Endometrial microvascular endothelial cells (primary cell): ENCODE results near the gene ALDH1A2. TPM values are rescaled to one million over a fixed set of nuclear protein-coding genes. Genes with fewer than 3 reads are reported as not detected.

ENCODE experiments used
- in situ Hi-C: cut with HindIII; loops from 2 replicates; pipeline ENCODE4 v1.10.0; 2017; ENCODE audit warnings: low sequenced_read_pairs, low pct_unique_long_range_greater_than_20kb; ENCODE audit errors: inconsistent ontology term
- total RNA-seq: library from RNA; depleted of rRNA; stranded (reverse); fragments of >200 nt; gene quantifications from one replicate; pipeline ENCODE4 v1.2.3, GENCODE V29; 2015; ENCODE audit errors: inconsistent ontology term

ALDH1A2 gene
- total RNA-seq, 1 donor from 2014 or later, result under 0.01 TPM

DNA sequence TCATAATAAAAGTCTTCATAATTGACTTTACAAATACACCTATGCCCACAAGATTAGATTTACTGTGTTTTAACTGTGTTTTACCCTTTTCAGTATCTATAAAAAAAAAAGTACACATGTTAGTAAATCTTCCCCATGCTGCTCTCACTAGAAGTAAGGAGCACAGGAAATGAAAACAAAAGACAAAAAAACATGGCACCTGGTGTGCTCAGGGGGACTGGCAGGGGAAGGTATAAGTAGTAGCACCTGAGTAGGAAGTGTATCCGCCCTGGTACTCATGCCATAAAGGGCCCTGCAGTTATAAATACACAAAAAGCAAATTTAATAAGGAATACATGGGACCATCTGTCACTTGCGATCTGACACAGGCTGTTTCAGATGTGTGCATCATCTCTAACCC lies 8.9 kb upstream of the ALDH1A2 start:
- in situ Hi-C loops, result loop anchor here (10.0 kb wide), 1 partner anchor 210 kb away; no protein-coding TSS in a partner anchor

DNA sequence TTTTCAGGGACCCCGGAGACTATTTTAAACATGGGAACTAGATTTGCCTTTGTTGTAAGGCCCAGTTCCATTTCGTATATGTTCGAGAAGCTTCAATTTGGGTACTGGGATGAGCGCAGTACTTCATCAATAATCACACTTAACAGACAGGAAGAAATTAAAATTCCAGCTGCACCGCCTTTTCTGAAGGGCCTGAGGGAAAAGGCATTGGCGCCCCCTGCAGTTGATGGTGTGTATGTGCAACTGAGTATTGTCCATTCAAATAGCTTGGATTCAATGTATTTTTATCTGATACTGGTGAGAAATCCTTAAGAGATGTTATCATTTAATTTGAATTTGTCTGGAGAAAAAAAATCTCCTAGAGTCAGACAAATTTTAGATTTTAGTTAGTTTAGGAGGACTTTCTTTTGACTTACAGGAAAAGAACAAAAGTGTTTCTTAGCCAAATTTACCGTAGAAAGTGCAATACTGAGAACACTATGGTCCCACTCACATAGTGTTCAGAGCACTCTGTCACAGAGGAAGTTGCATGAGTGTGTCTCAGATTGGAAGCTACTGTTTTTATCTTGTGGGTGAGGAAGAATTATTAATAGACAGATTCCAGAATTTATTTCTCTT lies 5.4 kb upstream of the ALDH1A2 start:
- in situ Hi-C loops, result loop anchor here (10.0 kb wide), 1 partner anchor 206 kb away; no protein-coding TSS in a partner anchor

DNA sequence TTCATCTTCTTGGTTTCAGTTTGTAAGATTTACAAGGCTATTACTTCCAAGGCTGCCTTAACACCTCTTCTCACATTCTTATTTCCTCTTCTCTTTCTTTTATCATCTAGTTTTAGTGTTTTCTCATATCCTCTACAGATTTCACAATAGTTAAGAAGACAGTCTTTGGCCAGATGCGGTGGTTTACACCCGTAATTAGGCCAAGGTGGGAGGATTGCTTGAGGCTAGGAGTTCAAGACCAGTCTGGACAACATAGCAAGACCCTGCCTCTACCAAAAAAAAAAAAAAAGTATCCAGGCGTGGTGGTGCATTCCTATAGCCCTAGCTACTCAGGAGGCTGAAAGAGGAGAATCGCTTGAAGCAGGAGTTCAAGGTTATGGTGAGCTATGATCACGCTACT lies 3.5 kb upstream of the ALDH1A2 start:
- in situ Hi-C loops, result no loop called here

DNA sequence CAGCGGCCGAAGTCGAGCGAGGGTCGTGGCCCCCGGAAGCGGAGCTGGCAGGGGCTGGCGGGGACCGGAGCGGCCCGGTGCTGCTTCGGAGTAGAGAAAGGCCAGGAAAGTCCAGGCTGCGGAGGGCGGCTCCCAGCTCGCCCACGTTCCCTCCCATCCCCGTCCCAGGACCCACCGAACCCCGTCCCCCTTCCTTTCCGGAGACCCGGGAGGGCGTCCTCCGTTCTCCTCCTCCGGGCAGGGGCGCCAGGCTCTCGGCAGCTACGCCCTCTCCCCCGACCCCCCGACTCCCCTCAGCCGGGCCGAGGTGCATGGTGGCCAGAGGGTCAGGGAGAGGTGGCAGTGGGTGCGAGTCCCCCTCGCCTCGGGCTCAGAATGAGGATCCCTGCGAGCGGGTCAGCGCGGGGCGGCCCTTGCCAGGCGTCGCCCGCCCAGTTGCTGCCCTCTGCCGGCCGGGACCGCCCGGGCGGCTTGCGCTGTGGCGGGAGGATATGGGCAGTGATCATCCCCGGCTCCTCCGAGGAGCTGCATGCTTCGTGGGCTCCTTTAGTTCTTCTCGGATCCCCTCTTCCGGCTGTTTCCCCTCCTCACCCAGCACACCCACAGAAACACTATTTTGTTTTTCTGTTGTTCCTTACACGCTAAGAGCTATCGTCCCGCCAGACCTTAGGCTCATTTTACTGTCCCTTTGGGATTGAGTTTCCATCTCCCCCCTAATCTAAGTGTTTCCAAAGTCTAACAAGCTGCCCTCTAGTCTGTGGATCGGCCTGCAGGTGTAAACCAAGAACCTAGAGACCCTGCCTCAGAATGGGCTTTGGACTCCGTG lies 744 bp upstream of the ALDH1A2 start:
- in situ Hi-C loops, result no loop called here

DNA sequence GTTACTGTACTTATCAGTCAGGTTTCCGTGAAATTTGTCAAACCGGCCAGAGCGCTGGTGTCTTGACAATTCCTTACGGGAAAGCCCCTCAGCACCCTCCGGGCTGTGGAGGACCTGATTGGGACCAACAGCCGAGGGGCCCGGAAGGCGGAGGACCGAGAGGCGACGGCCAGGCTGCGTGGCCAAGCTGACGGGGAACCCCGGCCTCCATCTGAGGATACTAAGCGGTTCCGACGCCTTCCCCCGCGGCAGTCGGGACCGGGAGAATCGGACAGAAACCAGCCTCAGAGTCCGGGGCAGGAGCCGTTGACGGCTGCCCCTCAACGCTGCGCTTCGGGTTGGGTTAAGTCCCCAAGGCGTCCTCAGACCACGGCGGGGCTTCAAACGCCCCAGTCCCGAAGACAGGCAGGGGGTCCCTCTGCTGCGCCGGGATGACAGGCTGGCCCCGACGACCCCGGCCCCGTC lies 499 bp downstream of the ALDH1A2 start:
- in situ Hi-C loops, result no loop called here

DNA sequence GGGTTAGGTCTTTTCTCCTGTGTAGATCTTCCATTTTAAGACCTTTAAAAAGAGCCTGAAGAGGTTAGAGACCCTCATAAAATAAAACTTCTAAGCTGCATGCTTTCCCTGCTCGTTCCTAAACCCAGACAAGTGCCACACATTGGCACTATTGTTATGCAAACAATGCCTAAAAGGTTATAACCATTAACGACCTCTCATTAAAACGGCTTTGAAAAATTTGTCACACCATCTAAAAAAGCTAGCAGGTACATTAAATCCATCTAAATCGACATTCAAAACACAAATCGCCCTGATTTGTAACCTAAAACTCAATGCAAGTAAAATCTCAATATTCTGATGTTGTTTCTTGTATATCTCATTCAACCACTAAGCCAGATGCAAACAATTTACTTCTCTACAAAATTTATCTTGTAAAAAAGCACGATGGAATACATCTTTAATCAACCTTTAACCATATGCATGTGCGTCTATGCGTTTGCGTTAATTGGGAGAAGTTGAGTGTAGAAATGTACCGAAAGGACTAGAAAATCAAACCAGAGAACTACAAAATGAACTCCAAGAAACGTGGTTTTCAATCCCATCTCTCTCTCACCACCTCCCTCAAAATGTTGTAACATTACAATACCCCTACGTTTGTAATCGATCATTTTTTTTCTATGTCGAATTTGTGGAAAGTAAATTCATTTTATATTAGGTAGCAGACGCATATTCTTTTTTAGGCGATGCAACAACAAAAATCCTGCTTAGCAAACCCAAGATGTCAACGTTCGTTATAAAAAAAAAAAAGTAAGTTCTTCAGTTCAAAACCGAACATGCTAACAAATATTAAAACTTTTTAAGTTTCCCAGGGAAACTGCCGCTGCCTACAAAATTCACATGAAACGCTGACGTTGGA lies 1.2 kb downstream of the ALDH1A2 start:
- in situ Hi-C loops, result no loop called here

DNA sequence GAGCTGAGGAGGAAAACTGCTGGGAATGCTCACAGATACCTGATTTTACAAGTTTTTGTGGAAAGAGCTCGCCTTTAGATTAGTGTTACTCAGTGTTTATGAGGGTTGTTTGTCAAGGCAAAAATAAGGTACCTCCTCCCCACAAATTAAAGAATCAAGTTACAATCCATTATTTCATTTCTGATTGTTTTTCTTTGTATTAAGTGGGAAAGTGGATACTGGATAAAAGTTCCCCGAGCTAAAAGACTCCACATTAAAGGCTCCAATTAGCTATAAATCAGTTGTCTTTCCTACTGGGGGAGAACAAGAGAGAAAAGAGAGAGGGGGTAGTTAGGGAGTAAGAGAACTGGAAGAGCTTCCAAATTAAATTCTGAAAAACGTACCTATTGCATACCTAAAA lies 1.9 kb downstream of the ALDH1A2 start:
- in situ Hi-C loops, result no loop called here

DNA sequence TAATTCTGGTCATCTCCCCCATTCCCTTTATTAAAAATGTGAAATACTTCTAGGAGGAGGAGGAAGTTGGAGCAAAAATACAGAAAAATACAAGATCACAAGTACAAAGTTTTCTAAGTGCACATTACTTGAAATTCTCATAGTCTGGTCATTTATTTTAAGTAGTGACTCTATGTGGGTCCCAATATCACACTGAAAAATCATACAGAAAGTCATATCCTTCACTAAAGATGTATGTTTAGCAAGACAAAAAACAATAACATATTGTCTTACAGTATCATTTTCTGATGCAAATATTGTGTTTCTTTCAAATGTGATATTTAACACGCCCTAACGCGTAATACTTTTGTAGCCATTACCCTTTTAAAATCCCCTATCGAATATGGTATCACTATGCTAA lies 2.5 kb downstream of the ALDH1A2 start:
- in situ Hi-C loops, result no loop called here

DNA sequence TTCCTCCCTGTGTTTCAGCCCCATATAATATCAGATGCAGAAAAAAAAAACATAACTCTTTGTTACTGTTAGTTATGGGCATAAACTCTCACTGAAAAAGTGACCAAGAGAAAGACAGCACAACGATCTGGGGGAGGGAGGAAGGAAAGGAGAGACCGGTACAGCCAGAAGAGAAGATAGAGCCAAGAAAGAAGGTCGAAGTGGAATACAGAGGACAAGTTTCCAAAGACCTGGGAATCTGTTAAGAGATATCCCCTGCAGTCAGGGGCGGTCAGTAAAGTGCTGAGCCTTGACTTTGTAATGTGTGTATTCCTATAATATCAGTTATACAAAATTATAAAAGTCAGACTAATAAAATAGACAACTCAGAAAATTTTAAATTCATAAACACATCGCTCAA lies 3.3 kb downstream of the ALDH1A2 start:
- in situ Hi-C loops, result no loop called here

DNA sequence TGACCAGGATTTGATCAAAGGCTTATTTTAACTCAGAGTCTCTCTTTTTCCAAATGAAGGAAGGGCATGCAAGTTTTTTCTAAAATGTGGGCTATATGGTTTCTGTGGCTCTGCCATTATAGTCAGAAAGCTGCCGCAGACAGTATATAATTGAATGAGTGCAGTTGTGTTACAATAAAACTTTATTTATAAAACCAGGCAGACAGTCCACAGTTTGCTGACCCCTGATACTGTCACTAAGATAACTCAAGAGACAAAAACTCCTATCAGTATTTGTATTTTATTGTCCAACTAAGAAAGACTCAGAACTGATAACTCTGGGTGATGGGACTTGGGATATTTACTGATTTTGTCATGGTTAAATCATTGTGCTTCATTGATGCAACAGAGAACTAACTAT lies 4.9 kb downstream of the ALDH1A2 start:
- in situ Hi-C loops, result no loop called here

DNA sequence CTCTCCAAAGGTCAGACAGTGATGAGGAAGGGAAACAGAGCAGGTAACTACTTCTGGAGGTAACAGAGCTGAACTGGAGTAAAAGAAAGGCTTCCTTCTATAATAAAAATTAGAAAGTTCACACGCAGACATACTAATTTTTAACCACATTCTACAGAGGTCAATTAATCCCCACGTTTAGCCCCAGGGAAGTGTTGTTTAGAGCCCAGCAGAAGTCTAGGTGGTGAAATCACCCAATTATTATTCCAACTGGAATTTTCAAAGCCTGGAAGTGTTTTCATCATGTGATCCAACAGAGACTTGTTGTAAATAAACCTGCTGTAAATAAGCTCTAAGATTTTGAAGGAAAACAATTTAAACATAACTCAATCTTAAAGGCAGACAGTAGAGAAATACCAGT lies 6.8 kb downstream of the ALDH1A2 start:
- in situ Hi-C loops, result no loop called here

DNA sequence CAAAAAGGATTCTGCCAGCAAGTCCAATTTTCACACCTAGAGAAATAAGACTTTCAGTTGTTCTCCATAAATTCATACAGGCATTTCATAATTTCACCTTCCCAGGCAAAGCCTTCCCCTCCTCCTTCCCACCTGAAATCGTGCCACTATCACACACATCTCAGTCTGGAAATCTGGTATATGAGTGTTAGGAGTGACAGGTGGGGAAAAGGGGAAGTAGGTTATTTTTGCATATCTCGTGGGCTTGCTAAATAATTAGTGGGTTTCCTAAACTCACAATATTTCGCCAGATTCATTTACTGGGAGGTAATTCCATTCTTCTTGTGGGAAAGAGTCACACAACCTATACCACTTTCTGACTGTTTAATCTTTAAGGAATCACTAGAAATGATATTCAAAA lies 7.4 kb downstream of the ALDH1A2 start:
- in situ Hi-C loops, result no loop called here

DNA sequence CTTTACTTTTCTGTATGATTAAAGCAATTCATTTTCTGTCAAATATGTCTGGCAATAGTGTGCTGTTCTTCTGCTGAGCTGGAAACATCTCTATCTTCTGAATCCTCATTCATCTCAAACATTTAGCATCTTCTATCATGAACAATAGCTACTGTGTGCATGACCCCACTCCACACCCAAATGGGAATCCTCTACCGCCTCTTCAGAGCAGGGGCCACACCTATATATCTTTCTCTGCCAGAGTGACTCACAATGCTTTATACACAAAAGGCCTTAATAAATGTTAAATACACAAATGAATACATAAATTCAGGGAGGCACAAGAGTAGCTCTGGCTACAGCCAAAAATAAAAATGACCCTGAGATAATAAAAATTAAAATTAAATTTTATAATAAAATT lies 8.0 kb downstream of the ALDH1A2 start:
- in situ Hi-C loops, result no loop called here

DNA sequence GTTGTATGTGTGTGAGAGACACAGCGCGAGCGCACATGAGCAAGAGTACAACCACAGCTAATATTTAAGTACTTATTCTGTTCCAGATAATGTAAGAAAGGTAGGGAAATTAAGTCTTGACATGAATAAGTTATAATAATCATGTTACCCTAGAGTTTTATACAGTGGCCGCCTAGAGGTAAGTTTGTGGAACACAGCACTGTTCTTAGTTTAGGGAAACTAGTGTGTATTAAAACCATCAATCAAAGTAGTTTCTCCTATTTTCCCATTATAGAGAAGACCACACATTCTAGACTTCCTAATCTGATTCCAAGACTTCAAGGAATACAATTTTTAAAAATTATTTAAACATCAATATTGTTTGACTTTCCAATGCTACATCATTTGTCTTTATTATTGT lies 9.5 kb downstream of the ALDH1A2 start:
- in situ Hi-C loops, result no loop called here

DNA sequence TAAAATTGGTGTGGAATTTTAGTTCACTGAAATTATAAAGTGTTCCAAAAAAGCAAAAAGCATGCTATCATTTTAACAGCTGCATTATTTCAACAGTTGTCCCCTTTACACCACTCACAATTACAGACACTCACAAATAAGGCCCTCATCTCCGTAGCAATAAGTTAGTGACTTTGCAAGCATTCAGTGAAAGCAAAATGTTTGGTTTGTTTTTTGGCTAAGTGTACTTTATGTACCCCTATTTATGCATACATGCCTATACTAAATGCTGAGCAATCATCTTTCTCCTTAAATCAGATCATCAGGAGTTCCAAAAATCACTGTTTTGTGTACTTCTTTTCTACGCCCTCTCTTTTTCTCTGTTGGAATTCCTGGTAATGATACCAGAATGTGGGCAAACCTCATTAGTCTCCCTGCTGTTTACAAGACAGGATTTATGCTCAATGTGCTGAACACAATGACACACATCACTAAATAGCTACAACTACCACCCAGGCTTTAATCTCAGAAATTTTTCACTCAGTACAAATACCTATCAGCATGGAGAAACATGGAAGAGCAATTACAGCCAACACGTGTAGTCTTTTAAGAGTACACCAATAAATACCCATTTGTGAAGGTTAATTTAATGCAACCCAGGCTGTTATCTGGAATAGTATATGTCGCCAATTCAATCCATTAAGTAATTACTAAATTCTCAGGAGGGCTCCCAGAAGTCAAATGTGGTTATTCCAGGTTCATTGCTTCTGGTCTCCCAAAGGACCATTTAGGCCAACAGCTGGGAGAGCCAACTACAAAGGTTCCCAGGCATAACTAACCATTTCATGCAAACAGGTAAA lies 12.0 kb downstream of the ALDH1A2 start:
- in situ Hi-C loops, result no loop called here

DNA sequence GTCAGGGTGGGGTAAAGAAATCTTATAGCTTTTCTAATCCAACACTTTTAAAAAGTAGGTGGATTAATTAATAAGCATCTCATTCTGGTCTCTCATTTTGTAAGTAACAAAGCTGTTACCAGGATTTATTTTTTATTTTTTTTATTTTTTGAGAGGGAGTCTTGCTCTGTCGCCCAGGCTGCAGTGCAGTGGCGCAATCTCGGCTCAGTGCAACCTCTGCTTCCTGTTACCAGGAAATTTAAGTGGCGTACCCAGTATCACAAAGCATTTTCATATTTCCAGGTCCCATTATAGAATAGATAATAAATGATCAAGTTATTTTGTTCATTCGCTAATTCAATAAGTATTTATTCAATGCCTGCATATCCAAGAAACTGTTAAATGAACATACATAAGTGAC lies 13.2 kb downstream of the ALDH1A2 start:
- in situ Hi-C loops, result no loop called here

DNA sequence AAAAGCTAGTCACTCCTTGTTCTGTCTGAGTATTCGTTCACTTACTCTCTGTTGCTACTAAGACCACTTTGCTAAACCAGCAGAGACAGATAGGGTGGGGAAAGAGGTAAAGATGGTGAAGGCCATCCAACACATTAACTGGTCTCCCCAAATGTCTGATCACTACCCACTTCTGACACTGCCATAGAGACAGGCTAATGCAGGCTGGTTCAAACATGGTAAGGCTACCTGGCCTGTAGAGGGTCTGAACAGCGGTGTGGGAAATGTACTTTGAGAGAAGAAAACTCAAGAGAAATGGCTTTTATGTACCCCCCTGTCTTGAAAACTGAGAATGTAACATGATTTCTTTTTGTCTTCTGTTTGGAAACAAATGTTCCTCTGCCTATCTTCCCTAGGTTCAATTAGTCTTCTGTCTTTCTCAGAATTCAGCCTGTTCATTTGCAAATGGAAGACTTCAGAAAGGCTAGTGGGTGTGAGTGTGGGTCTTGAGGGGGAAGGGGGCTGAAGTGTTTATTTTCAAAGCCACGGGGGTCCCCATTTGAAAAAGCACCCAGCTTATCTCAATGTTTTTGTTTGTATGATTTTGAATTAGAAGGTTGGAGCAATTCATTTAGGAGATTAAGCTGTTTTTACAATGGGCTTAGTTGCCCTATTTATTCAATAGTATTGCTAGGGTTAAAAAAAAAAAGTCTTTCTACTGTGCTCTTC lies 15.8 kb downstream of the ALDH1A2 start:
- in situ Hi-C loops, result no loop called here

DNA sequence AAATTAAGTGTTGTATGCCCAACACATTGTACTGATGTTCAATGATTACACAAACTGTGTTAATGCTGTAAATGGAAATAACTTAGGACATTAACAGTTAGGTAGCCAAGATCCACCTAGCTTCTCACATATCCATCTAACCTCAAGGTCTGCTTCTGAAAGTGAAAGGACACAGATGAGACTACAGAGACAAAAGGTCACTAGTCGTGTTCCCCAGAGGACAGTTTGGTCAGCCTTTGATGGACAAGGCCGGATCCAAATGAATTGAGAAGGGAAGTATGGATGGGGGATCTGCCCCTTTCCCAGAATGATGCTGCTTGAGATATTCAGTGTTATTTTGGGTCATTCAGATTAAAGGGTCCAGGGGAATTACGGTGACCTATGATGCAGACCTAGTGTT lies 17.2 kb downstream of the ALDH1A2 start:
- in situ Hi-C loops, result no loop called here
